ENCODE data around the gene USP17L25. TPM values are rescaled to one million over a fixed set of nuclear protein-coding genes. Genes with fewer than 3 reads are reported as not detected.
"Not testable (repeated sequence)": the region's sequence is repeated elsewhere in the genome, so short reads cannot be mapped to it uniquely, and the experiment has no call there.

The USP17L25 gene, protein sequence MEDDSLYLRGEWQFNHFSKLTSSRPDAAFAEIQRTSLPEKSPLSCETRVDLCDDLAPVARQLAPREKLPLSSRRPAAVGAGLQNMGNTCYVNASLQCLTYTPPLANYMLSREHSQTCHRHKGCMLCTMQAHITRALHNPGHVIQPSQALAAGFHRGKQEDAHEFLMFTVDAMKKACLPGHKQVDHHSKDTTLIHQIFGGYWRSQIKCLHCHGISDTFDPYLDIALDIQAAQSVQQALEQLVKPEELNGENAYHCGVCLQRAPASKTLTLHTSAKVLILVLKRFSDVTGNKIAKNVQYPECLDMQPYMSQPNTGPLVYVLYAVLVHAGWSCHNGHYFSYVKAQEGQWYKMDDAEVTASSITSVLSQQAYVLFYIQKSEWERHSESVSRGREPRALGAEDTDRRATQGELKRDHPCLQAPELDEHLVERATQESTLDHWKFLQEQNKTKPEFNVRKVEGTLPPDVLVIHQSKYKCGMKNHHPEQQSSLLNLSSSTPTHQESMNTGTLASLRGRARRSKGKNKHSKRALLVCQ
- not detected for total RNA-seq

- H3K4me3 ChIP-seq; DNase-seq; H3K36me3 ChIP-seq; H3K27ac ChIP-seq; H3K27me3 ChIP-seq; intact Hi-C loops (cut with DNase I); H3K4me1 ChIP-seq; H3K9me3 ChIP-seq: not testable (repeated sequence)
- no CpG with 5 or more reads among the region's 15 CpGs for WGBS, 2 donors
Measured at GRCh38 chr4:9329611-9330010, at the start of gene USP17L25. USP17L25 (plus strand) TSS chr4:9329911; CDS start chr4:9329911, 0 bp downstream.

DNA sequence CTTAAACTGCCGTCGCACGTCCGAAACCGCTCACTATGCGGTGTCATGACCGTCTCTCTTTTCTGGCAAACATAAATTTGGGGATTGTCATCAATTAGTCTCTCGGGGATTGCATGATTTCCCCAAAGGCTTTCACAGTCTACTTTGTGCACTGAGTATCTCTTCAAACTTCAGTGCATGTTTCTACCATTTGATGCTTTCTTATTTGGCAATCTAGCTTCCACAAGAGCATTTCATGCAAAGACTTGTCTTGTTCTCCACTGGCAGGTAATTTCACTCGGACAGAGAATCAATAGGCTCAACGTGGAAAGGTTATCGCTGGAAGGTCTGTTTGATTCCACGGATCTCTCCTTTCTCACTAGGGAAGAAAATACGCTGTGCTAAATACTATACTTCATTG lies 5.5 kb upstream of the USP17L25 start:
- H3K27ac ChIP-seq; H3K9me3 ChIP-seq; H3K4me3 ChIP-seq; H3K36me3 ChIP-seq; H3K4me1 ChIP-seq; DNase-seq; H3K27me3 ChIP-seq; intact Hi-C loops (cut with DNase I): not testable (repeated sequence)
- 80 to 83% methylated on average over 4 to 5 of the region's 13 CpGs for WGBS, 2 donors

- H3K4me3 ChIP-seq; H3K36me3 ChIP-seq; H3K4me1 ChIP-seq; H3K27ac ChIP-seq; intact Hi-C loops (cut with DNase I); H3K9me3 ChIP-seq; H3K27me3 ChIP-seq; DNase-seq: not testable (repeated sequence)
- WGBS, 2 donors, result no CpG with 5 or more reads among the region's 15 CpGs
Measured at GRCh38 chr4:9324865-9325264, 4.8 kb upstream of the USP17L25 start, which contains the start of gene USP17L24. USP17L24 (plus strand) TSS chr4:9325165; CDS start chr4:9325165, 0 bp downstream.

- H3K4me1 ChIP-seq; H3K27me3 ChIP-seq; DNase-seq; H3K4me3 ChIP-seq; H3K9me3 ChIP-seq; H3K27ac ChIP-seq; intact Hi-C loops (cut with DNase I); H3K36me3 ChIP-seq: not testable (repeated sequence)
- no CpG with 5 or more reads among the region's 15 CpGs for WGBS, 2 donors
Measured at GRCh38 chr4:9334358-9334757, 4.6 kb downstream of the USP17L25 start, which contains the start of gene USP17L26. USP17L26 (plus strand) TSS chr4:9334658; CDS start chr4:9334658, 0 bp downstream.

DNA sequence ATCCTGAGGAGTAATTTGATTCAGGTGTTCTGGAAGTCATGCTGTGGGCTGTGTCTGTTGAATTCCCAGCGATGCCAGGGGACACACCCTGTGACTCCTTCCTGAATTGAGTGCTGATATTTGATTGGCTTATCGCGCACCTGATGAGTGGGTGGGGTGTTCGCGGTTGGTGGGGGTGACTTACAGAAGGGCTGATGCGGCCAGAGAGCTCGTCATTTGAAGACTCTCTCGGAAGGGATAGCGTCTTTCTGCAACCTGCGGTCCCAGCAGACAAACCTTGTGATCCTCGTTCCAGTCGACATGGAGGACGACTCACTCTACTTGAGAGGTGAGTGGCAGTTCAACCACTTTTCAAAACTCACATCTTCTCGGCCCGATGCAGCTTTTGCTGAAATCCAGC lies 9.4 kb downstream of the USP17L25 start, which contains the start of gene USP17L5:
Gene USP17L5 (plus strand): TSS at position 301 of the 400 bp plus-strand sequence. CDS start 0 bp downstream, at position 301.
- H3K9me3 ChIP-seq; intact Hi-C loops (cut with DNase I); H3K36me3 ChIP-seq; H3K4me1 ChIP-seq; H3K27ac ChIP-seq; DNase-seq; H3K27me3 ChIP-seq; H3K4me3 ChIP-seq: not testable (repeated sequence)
- no CpG with 5 or more reads among the region's 15 CpGs for WGBS, 2 donors

- H3K27me3 ChIP-seq; H3K4me1 ChIP-seq; H3K4me3 ChIP-seq; H3K36me3 ChIP-seq; intact Hi-C loops (cut with DNase I); H3K9me3 ChIP-seq; H3K27ac ChIP-seq; DNase-seq: not testable (repeated sequence)
- no CpG with 5 or more reads among the region's 15 CpGs for WGBS, 2 donors
Measured at GRCh38 chr4:9343848-9344247, 14.1 kb downstream of the USP17L25 start, which contains the start of gene USP17L27. USP17L27 (plus strand) TSS chr4:9344148; CDS start chr4:9344148, 0 bp downstream.

GRCh38 chr4:9348593-9348992 lies 18.9 kb downstream of the USP17L25 start, which contains the start of gene USP17L28:
USP17L28 (plus strand) TSS chr4:9348893; CDS start chr4:9348893, 0 bp downstream.
- intact Hi-C loops (cut with DNase I); H3K36me3 ChIP-seq; H3K27ac ChIP-seq; DNase-seq; H3K27me3 ChIP-seq; H3K9me3 ChIP-seq; H3K4me1 ChIP-seq; H3K4me3 ChIP-seq: not testable (repeated sequence)
- WGBS, 2 donors, result no CpG with 5 or more reads among the region's 15 CpGs

GRCh38 chr4:9350866-9351265 lies 21.2 kb downstream of the USP17L25 start:
- intact Hi-C loops (cut with DNase I); DNase-seq; H3K36me3 ChIP-seq; H3K9me3 ChIP-seq; H3K4me3 ChIP-seq; H3K27me3 ChIP-seq; H3K4me1 ChIP-seq; H3K27ac ChIP-seq: not testable (repeated sequence)
- no CpG with 5 or more reads among the region's 18 CpGs for WGBS, 2 donors

DNA sequence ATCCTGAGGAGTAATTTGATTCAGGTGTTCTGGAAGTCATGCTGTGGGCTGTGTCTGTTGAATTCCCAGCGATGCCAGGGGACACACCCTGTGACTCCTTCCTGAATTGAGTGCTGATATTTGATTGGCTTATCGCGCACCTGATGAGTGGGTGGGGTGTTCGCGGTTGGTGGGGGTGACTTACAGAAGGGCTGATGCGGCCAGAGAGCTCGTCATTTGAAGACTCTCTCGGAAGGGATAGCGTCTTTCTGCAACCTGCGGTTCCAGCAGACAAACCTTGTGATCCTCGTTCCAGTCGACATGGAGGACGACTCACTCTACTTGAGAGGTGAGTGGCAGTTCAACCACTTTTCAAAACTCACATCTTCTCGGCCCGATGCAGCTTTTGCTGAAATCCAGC lies 23.6 kb downstream of the USP17L25 start, which contains the start of gene USP17L29:
Gene USP17L29 (plus strand): TSS at position 301 of the 400 bp plus-strand sequence. CDS start 0 bp downstream, at position 301.
- H3K27ac ChIP-seq; H3K4me3 ChIP-seq; H3K27me3 ChIP-seq; intact Hi-C loops (cut with DNase I); H3K9me3 ChIP-seq; DNase-seq; H3K36me3 ChIP-seq; H3K4me1 ChIP-seq: not testable (repeated sequence)
- WGBS, 2 donors, result no CpG with 5 or more reads among the region's 15 CpGs

DNA sequence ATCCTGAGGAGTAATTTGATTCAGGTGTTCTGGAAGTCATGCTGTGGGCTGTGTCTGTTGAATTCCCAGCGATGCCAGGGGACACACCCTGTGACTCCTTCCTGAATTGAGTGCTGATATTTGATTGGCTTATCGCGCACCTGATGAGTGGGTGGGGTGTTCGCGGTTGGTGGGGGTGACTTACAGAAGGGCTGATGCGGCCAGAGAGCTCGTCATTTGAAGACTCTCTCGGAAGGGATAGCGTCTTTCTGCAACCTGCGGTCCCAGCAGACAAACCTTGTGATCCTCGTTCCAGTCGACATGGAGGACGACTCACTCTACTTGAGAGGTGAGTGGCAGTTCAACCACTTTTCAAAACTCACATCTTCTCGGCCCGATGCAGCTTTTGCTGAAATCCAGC lies 33.1 kb downstream of the USP17L25 start, which contains the start of gene USP17L30:
Gene USP17L30 (plus strand): TSS at position 301 of the 400 bp plus-strand sequence. CDS start 0 bp downstream, at position 301.
- intact Hi-C loops (cut with DNase I), result not testable (repeated sequence)

GRCh38 chr4:9379881-9380280 lies 50.2 kb downstream of the USP17L25 start:
- intact Hi-C loops (cut with DNase I); H3K27ac ChIP-seq; DNase-seq; H3K4me1 ChIP-seq; H3K9me3 ChIP-seq; H3K36me3 ChIP-seq; H3K4me3 ChIP-seq; H3K27me3 ChIP-seq: not testable (repeated sequence)
- WGBS, 2 donors, result 57% methylated on average over 1 of the region's 1 CpG; no CpG with 5 or more reads in 1 of the 2 donors

More for the DNA sequence above, 33.1 kb downstream of the USP17L25 start, which contains the start of gene USP17L30:
- WGBS, 2 donors, result no CpG with 5 or more reads among the region's 15 CpGs
- H3K27ac ChIP-seq, H3K4me1 ChIP-seq, H3K36me3 ChIP-seq, H3K27me3 ChIP-seq, H3K9me3 ChIP-seq, H3K4me3 ChIP-seq, DNase-seq: not testable (repeated sequence)

All from esophagus squamous epithelium (tissue), 5 donors.